Measurements from ENCODE around the gene IRX2.

DNA sequence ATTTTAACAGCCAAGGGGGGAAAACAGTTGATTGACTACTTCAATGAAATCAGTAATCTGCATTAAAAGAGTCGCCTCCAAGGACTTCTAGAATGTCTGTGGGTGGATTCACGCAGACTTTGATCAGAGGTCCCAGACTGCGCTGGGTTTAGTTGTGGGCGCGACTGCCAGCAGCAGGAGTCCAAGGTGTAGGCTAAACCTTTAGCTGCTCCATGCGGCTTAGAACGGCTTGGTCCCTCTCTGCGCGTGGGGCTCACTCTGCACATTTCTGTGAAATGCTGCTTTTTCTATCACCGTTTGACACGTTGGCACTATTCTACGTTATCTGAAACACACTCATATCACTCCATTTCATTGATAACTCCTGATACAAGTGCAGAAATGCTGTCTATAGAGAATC, 48.6 kb upstream of the IRX2 start:
- TF ChIP-seq, protein P1, sequence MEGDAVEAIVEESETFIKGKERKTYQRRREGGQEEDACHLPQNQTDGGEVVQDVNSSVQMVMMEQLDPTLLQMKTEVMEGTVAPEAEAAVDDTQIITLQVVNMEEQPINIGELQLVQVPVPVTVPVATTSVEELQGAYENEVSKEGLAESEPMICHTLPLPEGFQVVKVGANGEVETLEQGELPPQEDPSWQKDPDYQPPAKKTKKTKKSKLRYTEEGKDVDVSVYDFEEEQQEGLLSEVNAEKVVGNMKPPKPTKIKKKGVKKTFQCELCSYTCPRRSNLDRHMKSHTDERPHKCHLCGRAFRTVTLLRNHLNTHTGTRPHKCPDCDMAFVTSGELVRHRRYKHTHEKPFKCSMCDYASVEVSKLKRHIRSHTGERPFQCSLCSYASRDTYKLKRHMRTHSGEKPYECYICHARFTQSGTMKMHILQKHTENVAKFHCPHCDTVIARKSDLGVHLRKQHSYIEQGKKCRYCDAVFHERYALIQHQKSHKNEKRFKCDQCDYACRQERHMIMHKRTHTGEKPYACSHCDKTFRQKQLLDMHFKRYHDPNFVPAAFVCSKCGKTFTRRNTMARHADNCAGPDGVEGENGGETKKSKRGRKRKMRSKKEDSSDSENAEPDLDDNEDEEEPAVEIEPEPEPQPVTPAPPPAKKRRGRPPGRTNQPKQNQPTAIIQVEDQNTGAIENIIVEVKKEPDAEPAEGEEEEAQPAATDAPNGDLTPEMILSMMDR (conservative IDR thresholded peaks at IDR 0.05), result no peak
- TF ChIP-seq EZH2 (IDR thresholded peaks at IDR 0.05; ENCODE audit: low read depth), result no peak
